ENCODE data around the gene GALM. TPM values are rescaled to one million over a fixed set of nuclear protein-coding genes. Genes with fewer than 3 reads are reported as not detected.

The GALM gene
- total RNA-seq (2021; ENCODE audit: unreplicated experiment), result 20.5 TPM
- polyA plus RNA-seq (2012; ENCODE audit: insufficient read length), result 23.3 TPM
- percentile 64 among the genes with signal in this experiment for Bru-seq, nascent RNA
- BruChase-seq, experiment 1, labeled RNA remaining after a 2-hour chase, result percentile 53 among the genes with signal in this experiment
- percentile 63 among the genes with signal in this experiment for BruChase-seq, experiment 2, labeled RNA remaining after a 6-hour chase
- long read RNA-seq, transcript GALM-201 (7 exons, 2,484 nt), result major isoform, 61 of 91 reads
- long read RNA-seq, partial matches to known transcripts, result 6 of 91 reads
- long read RNA-seq, other reads (novel, unspliced or antisense), result 24 of 91 reads

GRCh38 chr2:38665854-38666555 is at the start of gene GALM:
TSS of gene GALM (plus strand) at chr2:38666114. CDS start at chr2:38666162, 48 bp downstream.
- peak within 1 kb of the TSS; percentile 63 to 89 for H3K4me3 ChIP-seq (ENCODE audit: low read depth in 2 of 2, low read length in 2 of 2)
- H3K9me3 ChIP-seq (ENCODE audit: control insufficient read depth, insufficient read depth, low read depth, low read length), result no peaks in the 10 kb centered on the region
- intact Hi-C loops (cut with micrococcal nuclease; ENCODE audit: unreplicated experiment) (loop anchor here (5.0 kb wide), 1 partner anchor 64 kb away; the partner anchor contains the start of gene HNRNPLL), in situ Hi-C loops (cut with HindIII; ENCODE audit: low pct_unique_long_range_greater_than_20kb, low sequenced_read_pairs) (no loop called here)
- peak within 1 kb of the TSS; percentile 78 for H3K27ac ChIP-seq (ENCODE audit: low read length)
- TF ChIP-seq SIN3A (IDR thresholded peaks at IDR 0.05; ENCODE audit: borderline replicate concordance, insufficient read depth, low read depth, low read length) (0 out of 2 replicates have a peak, but pooled peaks have one; percentile 65), POLR2AphosphoS5 (IDR thresholded peaks at IDR 0.05; ENCODE audit: low read depth, low read length) (peak; percentile 47; the same call in 1 of the 2 replicates), CTCF (IDR thresholded peaks at IDR 0.05) (no peak)
- peak; percentile 94 for ATAC-seq
- POLR2A ChIA-PET, result interaction anchor here (0.6 to 1.0 kb wide), 2 partner anchors 48 to 53 kb away, joined by 3 to 9 read pairs; no protein-coding TSS in a partner anchor
- no TSS peak for BruUV-seq (replicated peaks)
- no peaks in the 10 kb centered on the region for H3K27me3 ChIP-seq (ENCODE audit: control insufficient read depth, insufficient read depth, low read length)
- CTCF ChIA-PET, result no interaction called here
- H3K4me1 ChIP-seq (ENCODE audit: control insufficient read depth, insufficient read depth, low read length), result peaks cover 24% of the 10 kb centered on the region; the same call in 1 of the 2 replicates
- DNase-seq (ENCODE audit: low read depth, low spot score), result peak; percentile 61
- H3K36me3 ChIP-seq (ENCODE audit: control insufficient read depth, insufficient read depth, low read length), result no peaks in the 10 kb centered on the region

- ChIA-PET CTCF (interaction anchor here (0.7 kb wide), 1 partner anchor 69 kb away, joined by 4 read pairs; no protein-coding TSS in a partner anchor), POLR2A (no interaction called here)
- Histone ChIP-seq H3K4me1 (ENCODE audit: control insufficient read depth, insufficient read depth, low read length) (peaks cover 6% of the 10 kb centered on the region), H3K27me3 (ENCODE audit: control insufficient read depth, insufficient read depth, low read length) (no peaks in the 10 kb centered on the region), H3K36me3 (ENCODE audit: control insufficient read depth, insufficient read depth, low read length) (no peaks in the 10 kb centered on the region), H3K27ac (ENCODE audit: low read length) (no peak overlapping the region), H3K4me3 (ENCODE audit: low read depth in 2 of 2, low read length in 2 of 2) (no peak overlapping the region), H3K9me3 (ENCODE audit: control insufficient read depth, insufficient read depth, low read depth, low read length) (no peaks in the 10 kb centered on the region)
- in situ Hi-C loops (cut with HindIII; ENCODE audit: low pct_unique_long_range_greater_than_20kb, low sequenced_read_pairs) (no loop called here), intact Hi-C loops (cut with micrococcal nuclease; ENCODE audit: unreplicated experiment) (no loop called here)
- TF ChIP-seq CTCF (IDR thresholded peaks at IDR 0.05) (no peak), POLR2AphosphoS5 (IDR thresholded peaks at IDR 0.05; ENCODE audit: low read depth, low read length) (no peak), TCF7L2 (IDR thresholded peaks at IDR 0.05; ENCODE audit: low read depth, low read length) (no peak), SIN3A (IDR thresholded peaks at IDR 0.05; ENCODE audit: borderline replicate concordance, insufficient read depth, low read depth, low read length) (no peak)
- DNase-seq (ENCODE audit: low read depth, low spot score), result no peak
- ATAC-seq, result no peak
- BruUV-seq (replicated peaks), result no TSS peak
Measured at GRCh38 chr2:38617301-38617700, 48.6 kb upstream of the GALM start.
